Measurements from ENCODE around the gene HIF1A. TPM values are rescaled to one million over a fixed set of nuclear protein-coding genes. Genes with fewer than 3 reads are reported as not detected.

HIF1A gene
- total and polyA plus RNA-seq, 7 donors = 4.3 to 32.4 (median 17.4) TPM

DNA sequence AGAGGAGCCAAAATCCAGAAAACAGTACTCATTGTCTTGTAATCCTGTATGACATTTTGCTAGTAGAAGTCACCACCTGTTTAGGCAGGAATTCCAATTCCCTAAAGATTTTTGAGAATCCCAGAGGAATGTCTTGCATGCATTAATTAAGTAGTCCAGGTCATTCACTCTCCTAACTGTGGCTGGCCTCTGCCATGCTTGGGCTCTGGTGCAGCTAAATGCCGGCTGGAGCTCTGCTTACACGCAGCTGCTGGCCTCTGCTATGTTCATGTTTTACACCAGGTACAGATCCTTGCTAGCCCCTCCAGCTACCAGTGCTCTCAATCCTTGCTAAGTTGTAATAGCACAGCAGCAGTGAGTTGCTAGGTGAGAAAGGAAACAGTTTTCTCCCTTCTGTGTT is 16.3 kb upstream of the HIF1A start:
- TF ChIP-seq CTCF (IDR thresholded peaks at IDR 0.05) = no peak
- H3K27me3 ChIP-seq (ENCODE audit: insufficient read depth in 3 of 3, low read length in 2 of 3) = no peaks in the 10 kb centered on the region
- no peak overlapping the region for H3K4me3 ChIP-seq
- intact Hi-C loops (cut with DNase I) = no loop called here
- 31 to 41% (median 32%) methylated on average over 2 of the region's 2 CpGs for WGBS, 3 donors
- no peak overlapping the region for H3K27ac ChIP-seq
- ATAC-seq (no peak), DNase-seq (no peak)
- H3K9me3 ChIP-seq = no peaks in the 10 kb centered on the region
- no peaks in the 10 kb centered on the region for H3K4me1 ChIP-seq
- H3K36me3 ChIP-seq (ENCODE audit: insufficient read depth in 1 of 2, low read depth in 1 of 2) = no peaks in the 10 kb centered on the region

DNA sequence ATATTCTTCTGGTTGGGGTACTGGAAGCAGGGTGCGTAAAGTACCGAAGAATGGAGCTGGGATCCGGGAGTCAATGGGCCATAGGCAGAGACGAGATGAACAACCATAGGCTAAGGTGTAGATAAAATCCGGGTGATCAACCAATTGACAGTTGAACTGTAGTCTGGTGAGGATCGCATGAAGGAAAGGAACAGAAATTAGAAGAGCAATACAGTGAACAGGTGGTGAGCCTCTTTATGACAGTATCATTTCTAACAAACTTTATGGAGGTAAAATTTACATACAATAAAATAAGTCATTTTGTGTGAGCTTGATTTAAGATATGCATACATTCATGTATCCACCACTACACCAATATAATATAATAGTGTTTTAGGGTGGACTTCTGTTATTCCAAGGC is 13.9 kb upstream of the HIF1A start:
- no peak for ATAC-seq
- DNase-seq = no peak
- 91 to 97% (median 97%) methylated on average over 6 of the region's 6 CpGs for WGBS, 3 donors
- Histone ChIP-seq H3K36me3 (ENCODE audit: insufficient read depth in 1 of 2, low read depth in 1 of 2) (no peaks in the 10 kb centered on the region), H3K27me3 (ENCODE audit: insufficient read depth in 3 of 3, low read length in 2 of 3) (peaks cover 0 to 2% (median 0%) of the 10 kb centered on the region in 3 donors), H3K4me3 (no peak overlapping the region), H3K27ac (no peak overlapping the region), H3K9me3 (no peaks in the 10 kb centered on the region), H3K4me1 (no peaks in the 10 kb centered on the region)
- TF ChIP-seq CTCF (IDR thresholded peaks at IDR 0.05) = no peak
- intact Hi-C loops (cut with DNase I) = no loop called here

DNA sequence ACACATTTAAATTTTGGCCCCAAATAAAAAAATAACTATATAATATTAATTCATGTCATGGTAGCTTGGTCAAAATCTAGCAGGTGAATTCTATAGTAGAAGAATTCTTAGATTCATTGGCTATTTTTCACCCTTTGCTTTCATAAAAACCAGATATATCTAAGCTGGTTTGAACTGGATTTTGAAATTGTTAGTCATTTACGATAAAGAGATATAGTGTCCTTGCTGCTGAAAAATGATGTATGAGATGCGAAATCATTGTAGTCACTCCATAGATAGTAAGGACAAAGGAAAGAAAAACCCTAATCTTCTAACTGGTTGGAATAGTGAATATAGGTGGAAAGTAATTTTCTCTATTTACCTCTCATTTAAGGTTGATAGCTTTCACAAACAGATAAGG is 12.2 kb upstream of the HIF1A start:
- DNase-seq = no peak
- Histone ChIP-seq H3K9me3 (no peaks in the 10 kb centered on the region), H3K27ac (no peak overlapping the region), H3K4me1 (no peaks in the 10 kb centered on the region), H3K4me3 (no peak overlapping the region), H3K27me3 (ENCODE audit: insufficient read depth in 3 of 3, low read length in 2 of 3) (peaks cover 0 to 2% (median 0%) of the 10 kb centered on the region in 3 donors), H3K36me3 (ENCODE audit: insufficient read depth in 1 of 2, low read depth in 1 of 2) (no peaks in the 10 kb centered on the region)
- WGBS, 3 donors = 94 to 98% (median 97%) methylated on average over 2 of the region's 2 CpGs
- TF ChIP-seq CTCF (IDR thresholded peaks at IDR 0.05) = no peak
- intact Hi-C loops (cut with DNase I) = no loop called here
- no peak for ATAC-seq

DNA sequence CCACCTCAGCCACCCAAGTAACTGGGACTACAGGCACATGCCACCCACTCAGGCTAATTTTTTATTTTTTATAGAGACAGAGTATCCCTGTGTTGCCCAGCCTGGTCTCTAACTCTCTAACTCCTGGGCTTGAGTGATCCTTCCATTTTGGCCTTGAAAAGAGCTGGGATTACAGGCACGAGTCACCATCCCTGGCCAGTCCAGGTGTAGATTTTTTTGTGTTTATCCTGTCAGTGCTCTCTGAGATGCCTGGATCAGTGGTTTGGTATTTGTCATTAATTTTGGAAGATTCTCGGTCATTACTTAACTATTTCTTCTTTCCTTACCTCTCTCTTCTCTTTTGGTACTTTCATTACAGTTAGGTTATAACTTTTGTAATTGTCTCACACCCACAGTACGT is 5.3 kb upstream of the HIF1A start:
- H3K4me1 ChIP-seq = no peaks in the 10 kb centered on the region
- no peaks in the 10 kb centered on the region for H3K9me3 ChIP-seq
- DNase-seq (no peak), ATAC-seq (no peak)
- H3K4me3 ChIP-seq = no peak overlapping the region
- H3K27ac ChIP-seq = no peak overlapping the region
- H3K36me3 ChIP-seq (ENCODE audit: insufficient read depth in 1 of 2, low read depth in 1 of 2) = no peaks in the 10 kb centered on the region
- TF ChIP-seq CTCF (IDR thresholded peaks at IDR 0.05) = no peak
- 56 to 62% (median 58%) methylated on average over 3 of the region's 3 CpGs for WGBS, 3 donors
- no peaks in the 10 kb centered on the region for H3K27me3 ChIP-seq (ENCODE audit: insufficient read depth in 3 of 3, low read length in 2 of 3)
- intact Hi-C loops (cut with DNase I) = no loop called here

- no peaks in the 10 kb centered on the region for H3K36me3 ChIP-seq (ENCODE audit: insufficient read depth in 1 of 2, low read depth in 1 of 2)
- H3K27me3 ChIP-seq (ENCODE audit: insufficient read depth in 3 of 3, low read length in 2 of 3) = no peaks in the 10 kb centered on the region
- no peak for ATAC-seq
- H3K9me3 ChIP-seq = no peaks in the 10 kb centered on the region
- no peak for DNase-seq
- no peak overlapping the region for H3K4me3 ChIP-seq
- intact Hi-C loops (cut with DNase I) = no loop called here
- TF ChIP-seq CTCF (IDR thresholded peaks at IDR 0.05) = no peak
- H3K4me1 ChIP-seq = no peaks in the 10 kb centered on the region
- 53 to 66% (median 62%) methylated on average over 2 of the region's 2 CpGs for WGBS, 3 donors
- peak overlapping the region; percentile 13 for H3K27ac ChIP-seq
Measured at GRCh38 chr14:61690982-61691381, 4.3 kb upstream of the HIF1A start.

All from psoas muscle (tissue), 8 donors.